Sigmoid colon (tissue), 7 donors: ENCODE measurements around the gene TAMALIN. TPM values are rescaled to one million over a fixed set of nuclear protein-coding genes. Genes with fewer than 3 reads are reported as not detected.

Experiments
- DNase-seq: peaks from one replicate; pipeline ENCODE4 v3.0.0-alpha.2; 2019
- H3K27ac ChIP-seq, 4 donors: fragments of 200-600 bp; sonication (generic); one replicate each; pipeline ENCODE4 v1.5.1; 2016 to 2019; ENCODE audit warnings: mild to moderate bottlenecking in 1 of 4
- H3K27me3 ChIP-seq, 3 donors: fragments of 200-600 bp; sonication (generic); one replicate each; pipeline ENCODE4 v1.5.1; 2019; ENCODE audit warnings: mild to moderate bottlenecking in 1 of 3
- H3K36me3 ChIP-seq, 4 donors: fragments of 200-600 bp; sonication (generic); one replicate each; pipeline ENCODE4 v1.5.1; 2016 to 2019
- H3K4me1 ChIP-seq, 4 donors: fragments of 200-600 bp; sonication (generic); one replicate each; pipeline ENCODE4 v1.5.1; 2017 to 2019
- H3K4me3 ChIP-seq, 4 donors: fragments of 200-600 bp; sonication (generic); one replicate each; pipeline ENCODE4 v1.5.1; 2017 to 2019; ENCODE audit warnings: mild to moderate bottlenecking in 2 of 4, moderate library complexity in 1 of 4
- H3K9me3 ChIP-seq, 4 donors: fragments of 200-600 bp in 3 of 4; sonication (generic) in 3 of 4; one replicate each; pipeline versions ENCODE4 v1.5.1 to v1.6.1; 2013 to 2019
- CTCF ChIP-seq, 4 experiments: fragments of 450-650 bp in 3 of 4; fragments of 200-600 bp in 1 of 4; IDR thresholded peaks; one replicate each; pipeline ENCODE4 v1.5.1; 2016 to 2019; ENCODE audit warnings: antibody characterized with exemption in 4 of 4, mild to moderate bottlenecking in 3 of 4, moderate library complexity in 2 of 4
- EP300 ChIP-seq, 4 donors: sonication (generic); formaldehyde crosslinking; IDR thresholded peaks; one replicate each; pipeline ENCODE4 v1.6.1; 2017; ENCODE audit warnings: antibody characterized with exemption in 4 of 4
- POLR2A ChIP-seq, 2 donors: fragments of 450-650 bp; IDR thresholded peaks; one replicate each; pipeline ENCODE4 v1.6.1; 2016; ENCODE audit warnings: antibody characterized with exemption in 2 of 2, mild to moderate bottlenecking in 2 of 2, moderate library complexity in 2 of 2
- POLR2AphosphoS5 ChIP-seq, 4 donors: sonication (generic); formaldehyde crosslinking; IDR thresholded peaks; one replicate each; pipeline ENCODE4 v1.6.1; 2017; ENCODE audit warnings: antibody characterized with exemption in 4 of 4
- WGBS, 2 donors: extraction: QIAGEN DNeasy Blood & Tissue Kit; methylation state at CpG; one replicate each; pipeline ENCODE4 v1.1.7; 2013; 5-methylcytosine and 5-hydroxymethylcytosine counted together
- intact Hi-C: fragments of 100-400 bp; cut with DNase I; formaldehyde crosslinking; loops from one replicate; pipeline ENCODE4 v1.15.1; 2023
- polyA plus RNA-seq, 3 donors: library from polyadenylated mRNA; stranded (reverse); fragments of 200-250 nt; gene quantifications; one replicate each; pipeline ENCODE4 v1.2.3, GENCODE V29; 2013
- total RNA-seq, 4 donors: library from RNA; depleted of rRNA; stranded (reverse); fragments of >200 nt; gene quantifications; one replicate each; pipeline ENCODE4 v1.1.0, GENCODE V29; 2016
- donor health status: healthy with polysubstance abuse.
- donor health status: Bipolar disorder and iron deficiency.
- donor health status: healthy.

Gene TAMALIN
- total and polyA plus RNA-seq, 7 donors: 4.2 to 17.0 (median 9.4) TPM

- DNase-seq: no peak
- 21 to 75% methylated on average over 1 of the region's 1 CpG for WGBS, 2 donors
- H3K4me1 ChIP-seq: peaks cover 0 to 37% (median 19%) of the 10 kb centered on the region in 4 donors
- H3K27ac ChIP-seq: no peak overlapping the region
- H3K4me3 ChIP-seq: no peak overlapping the region
- H3K9me3 ChIP-seq: no peaks in the 10 kb centered on the region
- peaks cover 0 to 5% (median 0%) of the 10 kb centered on the region in 4 donors for H3K36me3 ChIP-seq
- intact Hi-C loops: no loop called here
- no peaks in the 10 kb centered on the region for H3K27me3 ChIP-seq
- no peak for TF ChIP-seq CTCF (IDR thresholded peaks at IDR 0.05)
These were observed 46.3 kb upstream of the TAMALIN start for GRCh38 chr12:51960488-51960887.

DNA sequence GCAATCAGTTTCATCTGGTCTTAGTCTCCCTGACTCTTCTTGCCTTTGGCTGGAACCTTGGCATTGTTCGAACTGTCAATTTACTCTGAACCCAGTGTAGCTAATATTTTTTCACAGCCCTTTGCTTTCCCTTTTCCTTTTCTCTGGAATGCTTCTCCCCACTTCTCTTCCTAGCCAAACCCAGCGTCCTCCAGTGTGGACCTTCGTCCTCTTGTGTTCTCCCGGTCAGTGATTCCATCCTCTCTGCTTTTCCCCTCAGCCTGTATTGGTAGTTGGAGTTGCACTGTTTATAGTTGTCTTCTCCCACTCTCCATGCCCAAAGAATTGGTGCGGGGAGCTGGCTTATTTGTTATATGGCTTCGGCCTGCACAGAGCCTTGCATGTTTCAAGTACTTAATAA is 45.9 kb upstream of the TAMALIN start:
- no peak for DNase-seq
- peaks cover 0 to 5% (median 0%) of the 10 kb centered on the region in 4 donors for H3K36me3 ChIP-seq
- 43 to 79% methylated on average over 6 of the region's 6 CpGs for WGBS, 2 donors
- intact Hi-C loops: no loop called here
- no peaks in the 10 kb centered on the region for H3K9me3 ChIP-seq
- H3K4me1 ChIP-seq: peaks cover 0 to 33% (median 18%) of the 10 kb centered on the region in 4 donors
- TF ChIP-seq EP300 (IDR thresholded peaks at IDR 0.05): no peak
- TF ChIP-seq CTCF (IDR thresholded peaks at IDR 0.05): no peak
- TF ChIP-seq POLR2A (IDR thresholded peaks at IDR 0.05): no peak
- no peak for TF ChIP-seq POLR2AphosphoS5 (IDR thresholded peaks at IDR 0.05)
- H3K4me3 ChIP-seq: no peak overlapping the region
- no peaks in the 10 kb centered on the region for H3K27me3 ChIP-seq
- H3K27ac ChIP-seq: no peak overlapping the region

- Histone ChIP-seq H3K27ac (no peak overlapping the region), H3K4me3 (no peak overlapping the region), H3K27me3 (no peaks in the 10 kb centered on the region), H3K4me1 (peaks cover 0 to 30% (median 17%) of the 10 kb centered on the region in 4 donors), H3K36me3 (peaks cover 0 to 5% (median 0%) of the 10 kb centered on the region in 4 donors), H3K9me3 (no peaks in the 10 kb centered on the region)
- no peak for TF ChIP-seq CTCF (IDR thresholded peaks at IDR 0.05)
- TF ChIP-seq POLR2A (IDR thresholded peaks at IDR 0.05): no peak
- TF ChIP-seq EP300 (IDR thresholded peaks at IDR 0.05): no peak
- no peak for TF ChIP-seq POLR2AphosphoS5 (IDR thresholded peaks at IDR 0.05)
- 5 to 8% methylated on average over 1 of the region's 1 CpG for WGBS, 2 donors
- intact Hi-C loops: no loop called here
- DNase-seq: no peak
These were observed 44.9 kb upstream of the TAMALIN start for GRCh38 chr12:51961834-51962233.

- H3K4me1 ChIP-seq: peaks cover 0 to 30% (median 13%) of the 10 kb centered on the region in 4 donors
- intact Hi-C loops: no loop called here
- H3K27ac ChIP-seq: no peak overlapping the region
- WGBS, 2 donors: 17 to 49% methylated on average over 3 of the region's 3 CpGs
- H3K4me3 ChIP-seq: no peak overlapping the region
- H3K36me3 ChIP-seq: peaks cover 0 to 5% (median 0%) of the 10 kb centered on the region in 4 donors
- H3K9me3 ChIP-seq: no peaks in the 10 kb centered on the region
- no peak for DNase-seq
- no peaks in the 10 kb centered on the region for H3K27me3 ChIP-seq
- TF ChIP-seq POLR2A (IDR thresholded peaks at IDR 0.05) (no peak), CTCF (IDR thresholded peaks at IDR 0.05) (no peak), POLR2AphosphoS5 (IDR thresholded peaks at IDR 0.05) (no peak), EP300 (IDR thresholded peaks at IDR 0.05) (no peak)
These were observed 44.0 kb upstream of the TAMALIN start for GRCh38 chr12:51962737-51963136.

DNA sequence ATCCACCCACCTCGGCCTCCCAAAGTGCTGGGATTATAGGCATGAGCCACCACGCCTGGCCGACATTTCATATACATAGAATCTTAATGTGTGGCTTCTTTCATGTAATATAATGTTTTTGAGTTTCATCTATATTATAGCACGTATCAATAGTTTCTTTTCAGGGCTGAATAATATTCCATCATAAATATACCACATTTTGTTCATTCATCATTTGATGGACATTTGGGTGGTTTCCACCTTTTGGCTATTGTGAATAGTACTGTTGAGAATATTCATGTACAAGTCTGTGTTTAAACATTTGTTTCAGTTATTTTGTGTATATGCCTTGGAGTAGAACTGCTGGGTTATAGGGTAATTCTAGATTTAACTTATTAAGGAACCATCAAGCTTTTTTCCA is 43.3 kb upstream of the TAMALIN start:
- peaks cover 0 to 5% (median 0%) of the 10 kb centered on the region in 4 donors for H3K36me3 ChIP-seq
- H3K27ac ChIP-seq: no peak overlapping the region
- no peaks in the 10 kb centered on the region for H3K9me3 ChIP-seq
- H3K4me3 ChIP-seq: no peak overlapping the region
- H3K4me1 ChIP-seq: peaks cover 0 to 30% (median 11%) of the 10 kb centered on the region in 4 donors
- 94% methylated on average over 4 of the region's 4 CpGs for WGBS, 2 donors
- intact Hi-C loops: no loop called here
- DNase-seq: no peak
- TF ChIP-seq POLR2AphosphoS5 (IDR thresholded peaks at IDR 0.05): no peak
- no peak for TF ChIP-seq CTCF (IDR thresholded peaks at IDR 0.05)
- no peak for TF ChIP-seq EP300 (IDR thresholded peaks at IDR 0.05)
- no peak for TF ChIP-seq POLR2A (IDR thresholded peaks at IDR 0.05)
- H3K27me3 ChIP-seq: no peaks in the 10 kb centered on the region
